PC-9 (cell line): ENCODE results near the gene SRC.

Experiments used
- CTCF ChIP-seq: fragments of 200-600 bp; sonication (generic); conservative IDR thresholded peaks from 2 replicates; pipeline ENCODE4 v1.6.1; 2017; ENCODE audit warnings: mixed run types, antibody characterized with exemption, mild to moderate bottlenecking, moderate library complexity
- EZH2 ChIP-seq: fragments of 200-600 bp; sonication (generic); IDR thresholded peaks from 2 replicates; pipeline ENCODE4 v1.8.0; 2017; ENCODE audit warnings: antibody characterized with exemption, low read depth

- no peak for TF ChIP-seq EZH2
- no peak for TF ChIP-seq CTCF
These were observed 31.3 kb upstream of the SRC start for GRCh38 chr20:37314617-37315016.
